GM11168 (cell line): ENCODE measurements around the gene ELP4.
"Not testable (repeated sequence)": the region's sequence is repeated elsewhere in the genome, so short reads cannot be mapped to it uniquely, and the experiment has no call there.

ENCODE experiments used
- in situ Hi-C: fragments of 300-500 bp; cut with MboI; formaldehyde crosslinking; loops from one replicate; pipeline ENCODE4 v1.12.0; 2022; ENCODE audit warnings: low sequenced_read_pairs; ENCODE audit not compliant: unreplicated experiment

ELP4 gene

GRCh38 chr11:31531293-31531692, 21.7 kb downstream of the ELP4 start:
- in situ Hi-C loops, result no loop called here

DNA sequence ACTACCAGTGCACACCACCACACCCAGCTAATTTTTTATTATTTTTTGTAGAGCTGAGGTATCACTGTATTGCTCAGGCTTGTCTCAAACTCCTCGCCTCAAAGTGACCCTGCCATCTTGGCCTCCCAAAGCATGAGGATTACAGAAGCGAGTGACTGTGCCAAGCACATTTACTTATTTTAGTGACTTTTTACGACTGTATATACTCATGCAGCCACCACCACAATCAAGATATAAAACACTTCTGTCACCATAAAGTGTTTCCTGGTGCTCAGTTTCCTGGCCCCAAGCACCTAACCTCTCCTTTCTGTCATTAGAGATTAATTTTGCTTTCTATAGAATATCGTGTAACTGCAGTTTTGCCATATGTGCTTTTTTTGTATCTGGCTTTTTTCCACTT, 25.9 kb downstream of the ELP4 start:
- in situ Hi-C loops, result no loop called here

GRCh38 chr11:31542862-31543261, 33.3 kb downstream of the ELP4 start:
- in situ Hi-C loops, result no loop called here

- in situ Hi-C loops, result no loop called here
Measured at GRCh38 chr11:31555938-31556337, 46.4 kb downstream of the ELP4 start.

GRCh38 chr11:31558001-31558400, 48.4 kb downstream of the ELP4 start:
- in situ Hi-C loops, result no loop called here

GRCh38 chr11:31560842-31561476, 51.4 kb downstream of the ELP4 start:
- in situ Hi-C loops, result no loop called here

GRCh38 chr11:31564517-31564916, 55.0 kb downstream of the ELP4 start:
- in situ Hi-C loops, result not testable (repeated sequence)

DNA sequence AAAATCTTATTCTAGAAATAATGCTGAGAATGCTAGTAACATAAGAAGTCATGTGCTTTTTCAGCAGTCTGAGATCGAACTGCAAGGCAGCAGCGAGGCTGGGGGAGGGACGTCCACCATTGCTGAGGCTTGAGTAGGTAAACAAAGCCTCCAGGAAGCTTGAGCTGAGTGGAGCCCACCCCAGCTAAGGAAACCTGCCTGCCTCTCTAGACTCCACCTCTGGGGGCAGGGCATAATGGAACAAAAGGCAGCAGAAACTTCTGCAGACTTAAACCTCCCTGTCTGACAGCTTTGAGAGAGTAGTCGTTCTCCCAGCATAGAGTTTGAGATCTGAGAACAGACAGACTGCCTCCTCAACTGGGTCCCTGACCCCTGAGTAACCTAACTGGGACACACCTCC, 64.6 kb downstream of the ELP4 start:
- in situ Hi-C loops, result not testable (repeated sequence)

DNA sequence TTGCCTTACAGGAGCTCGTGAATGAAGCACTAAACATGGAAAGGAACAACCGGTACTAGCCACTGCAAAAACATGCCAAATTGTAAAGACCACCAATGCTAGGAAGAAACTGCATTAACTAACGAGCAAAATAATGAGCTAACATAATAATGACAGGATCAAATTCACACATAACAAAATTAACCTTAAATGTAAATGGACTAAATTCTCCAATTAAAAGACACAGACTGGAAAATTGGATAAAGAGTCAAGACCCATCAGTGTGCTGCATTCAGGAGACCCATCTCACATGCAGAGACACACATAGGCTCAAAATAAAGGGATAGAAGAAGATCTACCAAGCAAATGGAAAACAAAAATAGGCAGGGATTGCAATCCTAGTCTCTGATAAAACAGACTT, 66.2 kb downstream of the ELP4 start:
- in situ Hi-C loops, result not testable (repeated sequence)

GRCh38 chr11:31579412-31579811, 69.8 kb downstream of the ELP4 start:
- in situ Hi-C loops, result not testable (repeated sequence)

DNA sequence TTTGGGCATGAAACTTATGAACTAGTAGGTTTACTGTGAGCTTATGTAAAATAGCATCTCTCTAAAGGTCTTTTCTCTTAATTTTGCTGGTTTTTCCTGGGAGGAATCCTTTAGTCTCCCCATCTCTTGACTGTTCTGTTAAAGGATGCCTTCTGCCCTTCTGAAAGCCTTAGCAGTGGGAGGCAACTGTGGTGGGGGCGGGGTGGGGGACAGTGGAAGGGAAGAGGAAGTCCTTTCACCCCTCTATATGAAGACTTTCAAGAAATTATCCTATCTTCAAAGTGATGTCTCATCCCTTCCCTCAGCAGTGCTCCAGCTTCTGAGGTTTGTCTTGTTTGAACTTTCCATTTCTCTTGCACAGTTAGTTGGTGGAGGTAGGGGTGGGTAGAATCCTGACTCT, 73.1 kb downstream of the ELP4 start:
- in situ Hi-C loops, result no loop called here

- in situ Hi-C loops, result no loop called here
Measured at GRCh38 chr11:31598454-31598853, 88.9 kb downstream of the ELP4 start.

DNA sequence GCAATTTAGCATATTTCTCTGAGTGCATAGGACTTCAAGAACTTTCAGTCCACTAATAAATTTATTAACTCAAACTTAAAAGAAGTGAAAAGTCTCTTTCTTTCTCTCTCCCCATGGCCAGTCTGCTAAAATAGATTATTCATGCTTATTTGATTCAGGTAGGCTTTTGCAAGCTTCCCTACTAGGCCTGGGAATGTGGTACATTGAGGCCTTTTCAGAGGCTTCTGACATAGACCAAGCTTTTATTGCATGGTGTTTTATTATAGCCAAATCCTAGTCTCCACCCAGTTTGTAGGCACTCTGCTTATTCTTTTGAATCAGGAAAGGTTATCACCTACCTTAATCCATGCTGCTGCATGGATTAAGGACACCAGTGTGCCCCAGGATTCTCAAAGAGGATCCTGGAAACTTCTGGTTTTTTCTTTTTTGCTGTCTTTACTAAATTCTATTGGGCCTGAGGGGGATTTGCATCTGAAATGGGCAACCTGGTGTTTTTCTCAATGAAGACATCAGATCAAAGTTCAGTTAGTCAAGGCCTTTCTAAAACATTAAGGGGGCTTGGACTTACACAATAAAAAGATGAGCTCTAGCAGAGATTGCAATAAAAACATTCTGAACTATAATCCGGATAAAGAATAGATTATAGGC, 92.2 kb downstream of the ELP4 start:
- in situ Hi-C loops, result no loop called here

GRCh38 chr11:31606893-31607292, 97.3 kb downstream of the ELP4 start:
- in situ Hi-C loops, result no loop called here

DNA sequence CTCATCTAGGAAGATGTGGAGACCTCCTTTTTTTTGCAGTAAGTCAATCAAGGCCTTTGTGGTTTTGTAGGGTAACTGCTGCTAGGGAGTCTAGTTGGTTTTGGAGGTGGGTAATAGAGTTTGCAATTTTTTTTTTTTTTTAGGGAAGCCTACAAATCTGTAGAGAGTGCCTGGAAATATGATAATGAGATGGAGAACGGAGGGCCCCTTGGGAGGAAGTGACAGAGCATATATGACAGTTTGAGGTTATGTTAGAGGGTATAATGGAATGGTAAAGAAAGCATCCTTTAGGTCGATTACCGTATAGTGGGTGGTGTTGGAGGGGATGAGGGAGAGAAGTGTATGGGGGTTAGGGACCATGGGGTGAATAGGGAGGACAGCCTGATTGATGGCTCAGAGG, 98.3 kb downstream of the ELP4 start:
- in situ Hi-C loops, result no loop called here

- in situ Hi-C loops, result no loop called here
Measured at GRCh38 chr11:31608995-31609394, 99.4 kb downstream of the ELP4 start.

GRCh38 chr11:31610544-31610943, 101.0 kb downstream of the ELP4 start:
- in situ Hi-C loops, result no loop called here

GRCh38 chr11:31617246-31617645, 107.7 kb downstream of the ELP4 start:
- in situ Hi-C loops, result no loop called here

- in situ Hi-C loops, result no loop called here
Measured at GRCh38 chr11:31619980-31620379, 110.4 kb downstream of the ELP4 start.

DNA sequence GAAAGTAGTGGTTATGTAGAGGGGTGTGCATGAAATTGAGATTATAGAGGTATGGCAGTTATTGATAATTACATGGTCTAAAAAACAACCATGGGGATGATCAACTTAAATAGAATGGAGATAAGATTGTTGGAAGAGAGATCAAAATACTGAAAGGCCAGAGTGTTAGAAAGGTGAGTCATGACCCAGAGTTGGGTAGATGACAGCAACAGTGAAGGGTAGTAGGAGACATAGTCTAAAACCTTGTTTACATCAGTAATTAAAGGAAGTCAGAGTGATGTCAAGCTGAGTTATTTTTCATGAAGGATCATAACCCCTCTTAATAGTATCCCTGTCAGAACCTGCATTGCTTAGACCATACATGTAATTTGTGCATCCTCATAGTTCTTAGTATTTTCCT, 110.9 kb downstream of the ELP4 start:
- in situ Hi-C loops, result no loop called here

- in situ Hi-C loops, result loop anchor here (25.0 kb wide), 1 partner anchor 336 kb away; no protein-coding TSS in a partner anchor
Measured at GRCh38 chr11:31625868-31626267, 116.3 kb downstream of the ELP4 start.

DNA sequence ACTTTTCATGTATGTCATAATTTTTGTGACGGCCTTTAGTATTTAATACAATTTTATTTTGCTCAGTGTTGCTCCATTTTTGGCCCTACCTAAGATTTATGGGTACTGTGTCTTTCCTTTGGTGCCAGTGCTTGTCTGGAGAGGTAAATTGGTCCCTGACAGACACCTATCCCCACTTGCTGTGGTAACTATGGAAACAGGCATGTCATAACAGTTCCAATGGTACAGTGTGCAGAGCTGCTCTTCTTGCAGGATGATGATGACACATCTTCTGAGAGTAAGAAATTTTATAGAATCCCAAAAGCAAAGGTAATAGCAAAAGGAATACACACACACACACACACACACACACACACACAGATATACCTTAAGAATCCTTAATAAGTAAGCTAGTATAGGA, 118.5 kb downstream of the ELP4 start:
- in situ Hi-C loops, result loop anchor here (25.0 kb wide), 1 partner anchor 334 kb away; no protein-coding TSS in a partner anchor
